HG03175 (cell line): ENCODE data around the gene CXCL3.

Experiments used
- ATAC-seq: cut with Tn5 transposase; IDR thresholded peaks from one replicate; pipeline ENCODE4 v1.9.1; 2021; ENCODE audit warnings: mild to moderate bottlenecking, moderate library complexity; ENCODE audit not compliant: unreplicated experiment

The CXCL3 gene

DNA sequence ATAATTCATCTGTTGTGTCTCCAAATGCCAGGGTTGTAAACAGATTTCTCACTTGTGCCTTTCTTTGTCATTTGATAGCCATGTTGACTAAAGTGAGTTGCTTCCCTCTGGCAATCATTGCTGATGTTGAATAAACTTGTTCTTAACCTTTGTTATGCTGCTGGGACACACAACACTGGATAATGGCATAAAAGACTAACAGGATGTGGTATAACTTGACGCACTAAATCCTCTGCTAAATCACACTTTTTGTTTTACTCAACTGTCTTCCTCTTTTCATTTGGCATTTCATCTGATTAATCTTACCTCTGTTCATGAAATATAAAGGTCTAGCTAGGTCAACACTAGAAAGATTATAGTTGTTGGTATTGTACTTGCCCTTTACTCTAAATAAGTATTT is 22.4 kb downstream of the CXCL3 start:
- no peak for ATAC-seq

DNA sequence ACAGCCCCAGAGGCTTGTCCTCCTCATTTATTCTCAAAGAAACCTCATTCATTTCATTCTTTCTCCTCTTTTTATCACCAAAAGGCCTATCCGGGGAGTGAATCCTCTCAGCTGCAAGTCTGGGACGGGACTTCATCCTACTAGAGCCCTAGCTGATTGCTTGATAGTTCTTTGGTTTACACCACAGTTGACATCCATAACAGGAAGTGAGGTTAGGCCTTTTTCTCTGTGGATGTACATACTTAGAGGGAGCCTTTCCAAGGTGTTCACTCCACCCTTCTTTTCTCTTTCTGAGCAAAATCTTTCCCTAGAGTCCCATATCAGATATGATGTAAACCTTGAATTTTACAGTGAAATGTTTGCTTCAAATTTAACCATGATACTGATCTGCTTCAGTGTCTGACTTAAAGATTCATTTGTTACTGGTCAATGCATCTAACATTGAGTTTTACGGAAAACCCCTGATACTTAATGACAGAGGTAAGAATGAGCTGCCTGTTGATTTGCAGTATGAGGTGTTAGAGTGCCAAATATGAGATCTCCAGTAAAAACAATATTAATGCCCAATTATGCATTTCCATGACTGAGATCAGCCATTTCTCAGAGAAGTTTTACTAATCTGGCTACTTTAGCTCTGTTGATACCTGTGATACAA is 23.2 kb downstream of the CXCL3 start:
- ATAC-seq = no peak

DNA sequence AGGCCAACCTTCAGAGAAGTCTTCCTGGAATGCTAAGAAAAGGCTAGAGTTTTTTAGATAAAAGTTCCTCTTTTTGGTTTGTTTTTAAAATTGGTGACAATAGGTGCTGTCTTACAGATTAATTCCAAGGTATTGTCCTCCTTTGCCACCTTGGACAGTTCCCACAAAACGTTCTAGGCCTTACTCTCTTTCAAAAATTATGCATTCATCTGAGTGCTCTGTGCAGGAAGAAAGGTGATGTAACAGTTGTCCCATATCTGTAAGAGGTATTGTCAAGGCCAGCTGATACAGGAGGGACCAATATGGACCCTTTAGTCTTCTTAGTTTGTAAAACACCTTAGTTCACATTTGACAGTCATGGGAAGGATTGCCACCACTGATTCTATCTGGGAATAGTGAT is 24.2 kb downstream of the CXCL3 start:
- no peak for ATAC-seq

DNA sequence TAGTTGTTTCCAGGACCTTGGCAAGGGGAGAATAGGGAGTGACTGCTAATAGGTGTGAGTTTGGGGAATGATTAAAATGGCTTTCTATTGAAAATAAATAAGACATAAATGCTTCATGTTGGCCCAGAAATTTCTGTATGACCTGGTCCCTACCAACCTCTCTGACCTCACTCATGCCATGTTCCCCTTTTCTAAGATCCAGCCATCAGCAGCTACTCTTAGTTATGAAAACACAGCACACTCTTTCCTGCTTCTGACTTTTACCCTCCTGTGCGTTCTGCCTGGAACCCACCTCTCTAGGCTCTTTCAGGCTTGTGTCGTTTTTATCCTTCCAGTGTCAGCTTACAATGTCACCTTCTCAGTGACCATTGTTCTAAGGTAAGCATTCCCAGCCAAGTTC is 25.2 kb downstream of the CXCL3 start:
- ATAC-seq = no peak

DNA sequence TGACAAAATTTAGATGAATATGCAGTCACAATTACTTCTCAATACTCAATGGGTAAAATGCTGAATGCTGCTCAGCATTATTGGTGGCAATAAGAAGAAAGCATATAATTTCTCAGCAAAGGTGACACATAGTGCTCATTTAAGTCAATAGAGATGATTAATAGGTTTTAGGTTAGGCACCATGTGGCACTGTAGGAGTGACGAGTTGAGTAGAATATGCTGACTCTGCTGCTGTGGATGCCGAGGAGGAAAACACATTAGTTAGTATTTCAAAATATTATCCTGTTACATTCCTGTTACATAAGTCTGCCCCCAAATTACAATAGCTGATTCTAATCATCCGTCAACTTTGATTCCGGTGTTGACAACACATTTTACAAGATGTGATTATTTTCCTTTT is 26.4 kb downstream of the CXCL3 start:
- ATAC-seq = no peak

DNA sequence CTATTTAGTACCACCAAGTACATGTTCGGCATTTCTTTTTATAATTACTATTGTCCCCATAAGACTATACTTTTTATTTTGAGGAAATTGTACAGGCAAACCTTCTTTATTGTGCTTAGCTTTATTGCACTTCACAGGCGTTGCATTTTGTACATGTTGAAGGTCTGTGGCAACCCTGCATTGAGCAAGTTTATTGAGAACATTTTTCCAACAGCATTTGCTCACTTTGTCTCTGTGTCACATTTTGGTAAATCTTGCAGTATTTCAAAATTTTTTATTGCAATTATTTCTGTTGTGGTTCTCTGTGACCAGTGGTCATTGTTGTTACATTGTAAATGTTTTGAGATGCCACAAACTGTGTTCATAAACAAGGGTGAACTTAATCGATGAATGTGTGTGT is 29.2 kb downstream of the CXCL3 start:
- ATAC-seq = no peak

- ATAC-seq = no peak
Measured at GRCh38 chr4:74006009-74006476, 32.4 kb downstream of the CXCL3 start.

DNA sequence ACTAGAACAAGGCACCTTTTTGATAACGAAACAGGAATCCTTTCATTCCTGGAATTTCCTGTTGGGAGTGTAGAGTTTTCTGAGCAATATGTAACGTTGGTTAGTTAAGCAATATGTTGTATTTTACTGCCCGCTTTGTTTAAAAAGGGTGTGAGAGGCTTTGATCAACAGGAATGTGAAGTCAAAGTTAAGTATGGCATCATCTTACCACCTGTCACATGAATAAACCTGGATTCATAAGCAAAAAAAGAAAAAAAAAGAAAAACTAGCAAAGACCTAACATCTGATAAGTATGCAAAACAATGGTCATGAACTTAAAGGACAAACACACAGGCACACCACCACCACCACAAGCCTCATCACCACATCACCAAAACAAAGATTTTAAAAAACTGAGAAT is 33.0 kb downstream of the CXCL3 start:
- no peak for ATAC-seq

DNA sequence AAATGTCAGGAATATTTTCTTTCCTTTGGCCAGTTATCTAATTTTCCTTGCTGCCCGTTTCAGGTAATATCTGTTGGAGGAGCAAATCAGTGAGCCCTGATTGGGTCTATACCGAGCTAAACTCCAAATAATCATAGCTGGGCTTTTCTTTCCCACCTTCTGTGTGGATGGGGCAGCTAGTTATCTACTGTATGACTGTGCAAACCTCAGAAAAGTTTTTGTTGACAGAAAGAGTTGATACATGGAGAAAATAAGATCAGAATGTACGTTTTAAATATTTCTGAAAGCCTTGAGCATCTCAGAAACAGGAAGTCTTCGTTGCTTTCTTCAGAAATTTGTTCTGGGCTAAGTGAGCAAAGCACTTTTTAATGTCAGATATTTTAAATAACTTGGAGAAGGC is 33.8 kb downstream of the CXCL3 start:
- no peak for ATAC-seq

DNA sequence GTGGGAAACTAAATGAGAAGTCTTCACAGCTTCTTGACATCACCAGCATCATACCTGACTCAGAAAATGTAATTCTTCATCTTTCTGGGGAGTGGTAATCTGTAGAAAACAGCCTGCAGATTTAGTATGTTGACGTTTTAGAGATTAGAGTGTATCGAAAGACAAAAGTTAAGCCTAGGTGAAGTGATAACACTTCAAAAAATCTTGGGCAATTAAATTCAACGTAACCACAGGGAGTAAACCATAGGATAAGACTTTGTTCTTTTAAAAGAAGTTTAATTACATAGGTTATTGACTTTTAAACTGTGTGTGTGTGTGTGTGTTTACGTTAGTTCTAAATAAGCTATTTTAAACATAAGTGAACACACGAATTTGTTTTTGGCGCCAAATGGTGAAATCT is 38.2 kb downstream of the CXCL3 start:
- no peak for ATAC-seq

DNA sequence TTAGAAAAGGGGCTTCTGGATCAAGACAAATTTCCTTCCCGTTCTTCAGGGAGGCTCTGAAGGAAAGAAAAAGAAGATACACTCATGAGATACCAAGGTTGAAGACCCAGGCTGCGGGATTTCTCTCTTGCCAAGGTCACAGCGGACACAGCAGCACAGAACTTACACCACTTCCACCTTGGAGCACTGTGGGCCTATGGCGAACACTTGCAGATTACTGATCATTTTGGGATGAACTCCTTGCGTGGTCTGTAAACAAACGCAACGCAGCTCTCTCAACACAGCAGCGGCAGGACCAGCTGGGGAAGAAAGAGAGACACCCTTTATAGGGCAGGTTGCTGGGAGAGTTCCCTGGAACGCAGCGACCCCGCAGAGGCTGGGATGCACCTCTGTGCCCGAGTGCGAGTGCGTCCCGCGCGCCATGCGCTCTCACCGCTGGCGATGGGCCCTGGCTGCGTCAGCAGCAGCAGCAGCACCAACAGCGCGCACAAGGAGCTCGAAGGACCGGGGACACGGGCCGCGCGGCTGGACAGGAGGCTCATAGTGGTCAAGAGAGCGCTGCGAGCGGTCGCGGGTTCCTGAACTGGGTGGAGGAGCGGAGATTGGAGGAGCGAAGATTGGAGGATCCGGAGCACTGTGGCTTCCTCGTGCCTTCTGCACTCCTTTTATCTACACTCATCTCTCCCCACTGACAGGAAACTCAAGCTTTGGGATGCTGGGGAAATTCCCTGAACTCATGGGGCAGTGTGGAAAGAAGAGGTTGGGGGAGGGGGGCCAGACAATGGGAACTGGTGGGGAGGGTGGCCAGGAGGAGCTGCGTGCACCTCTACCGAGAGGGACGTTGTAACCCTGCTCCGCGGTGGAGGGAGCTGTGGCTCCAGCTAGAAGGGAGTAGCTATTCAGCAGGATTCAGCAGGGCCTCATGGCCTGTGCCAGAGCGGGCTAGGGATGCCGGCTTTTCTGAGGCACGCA is 40.2 kb downstream of the CXCL3 start, which contains the start of gene CXCL5:
CXCL5 (minus strand) TSS at position 638 of the 972 bp plus-strand sequence; CDS start at position 542, 96 bp downstream.
- no peak for ATAC-seq

GRCh38 chr4:73992050-73992449 is 46.4 kb downstream of the CXCL3 start:
- no peak for ATAC-seq

GRCh38 chr4:73991742-73992000 is 46.8 kb downstream of the CXCL3 start:
- no peak for ATAC-seq

DNA sequence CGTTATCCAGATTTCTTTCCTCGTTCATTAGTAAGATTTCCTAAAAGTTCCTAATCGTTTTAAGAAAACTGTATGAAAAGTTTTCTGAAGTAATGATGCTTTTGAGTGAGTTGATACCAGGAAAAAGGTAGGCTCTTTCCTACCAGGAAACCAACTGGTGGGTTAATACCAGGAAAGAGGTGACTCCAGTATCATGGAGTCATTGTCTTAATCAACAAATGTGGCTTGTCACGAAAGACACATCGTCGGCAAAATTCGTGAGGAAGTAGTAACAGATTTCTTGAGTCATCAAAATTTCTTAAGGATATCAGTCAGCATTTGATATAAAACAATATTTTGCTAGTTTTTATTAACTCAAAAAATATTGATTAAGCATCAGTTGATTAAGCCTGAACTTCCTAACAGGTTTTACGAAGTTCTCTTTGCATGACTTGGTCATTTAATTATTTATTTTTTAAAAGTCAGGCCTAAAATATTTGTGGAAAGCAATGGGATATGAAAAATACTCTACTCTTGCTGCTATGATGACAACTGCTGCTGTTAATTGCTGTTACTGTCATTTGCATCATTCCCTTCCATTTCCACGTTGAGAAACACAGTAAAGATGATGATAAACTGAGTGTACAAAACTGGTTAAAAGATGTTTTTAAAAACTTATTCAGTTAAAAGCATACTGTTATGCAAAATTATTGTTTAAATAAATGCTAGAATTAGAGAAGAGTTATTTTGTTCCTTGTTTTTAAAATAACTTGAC is 47.3 kb downstream of the CXCL3 start:
- no peak for ATAC-seq

- ATAC-seq = no peak
Measured at GRCh38 chr4:73989928-73990327, 48.6 kb downstream of the CXCL3 start.

- ATAC-seq = no peak
Measured at GRCh38 chr4:73989031-73989430, 49.5 kb downstream of the CXCL3 start.

DNA sequence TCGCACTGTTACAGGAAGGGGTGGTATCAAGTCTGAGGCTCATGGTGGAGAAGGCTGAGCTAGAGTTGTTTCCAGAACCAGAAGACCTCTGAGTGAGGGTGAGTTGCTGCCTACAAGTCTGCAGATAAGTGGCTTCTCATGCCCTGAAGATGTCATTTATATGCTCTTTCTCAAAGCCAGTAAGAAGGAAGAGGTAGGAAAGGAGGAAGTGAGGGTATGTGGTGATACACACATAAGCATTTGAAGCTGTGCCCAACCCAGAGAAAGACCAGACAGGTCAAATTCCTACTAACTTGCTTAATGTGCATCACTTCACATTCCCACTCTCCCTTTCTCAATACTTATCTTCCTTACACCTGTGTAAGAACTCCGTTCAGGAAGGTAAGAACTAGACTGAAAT is 50.4 kb downstream of the CXCL3 start, which contains the start of gene PPBP:
PPBP (minus strand) TSS at position 130 of the 400 bp plus-strand sequence; CDS start at position 43, 87 bp downstream.
- ATAC-seq = no peak
